Type B pancreatic cell (in vitro differentiated cells): ENCODE measurements around the gene ACOT11. TPM values are rescaled to one million over a fixed set of nuclear protein-coding genes. Genes with fewer than 3 reads are reported as not detected.

ENCODE experiments used
- DNase-seq: peaks from one replicate; pipeline ENCODE4 v3.0.0; 2021; ENCODE audit warnings: mixed read lengths; ENCODE audit not compliant: unreplicated experiment; ENCODE audit errors: extremely low spot score
- H3K27ac Mint-ChIP-seq: 2 replicates; pipeline ENCODE4 v1.8.0; 2021; ENCODE audit warnings: mild to moderate bottlenecking, mixed read lengths
- H3K27me3 Mint-ChIP-seq: 2 replicates; pipeline ENCODE4 v1.8.0; 2021; ENCODE audit warnings: mixed read lengths
- H3K36me3 Mint-ChIP-seq: 2 replicates; pipeline ENCODE4 v1.8.0; 2021; ENCODE audit warnings: mixed read lengths
- H3K4me1 Mint-ChIP-seq: one replicate; pipeline ENCODE4 v1.8.0; 2021; ENCODE audit warnings: mixed read lengths; ENCODE audit not compliant: unreplicated experiment
- H3K4me3 Mint-ChIP-seq: 2 replicates; pipeline ENCODE4 v1.8.0; 2021; ENCODE audit warnings: mild to moderate bottlenecking, mixed read lengths
- H3K9me3 Mint-ChIP-seq: 2 replicates; pipeline ENCODE4 v1.8.0; 2021; ENCODE audit warnings: mixed read lengths
- total RNA-seq: library from RNA; stranded (reverse); gene quantifications from 2 replicates; pipeline ENCODE4 v1.2.1, GENCODE V29; 2021; ENCODE audit warnings: low replicate concordance
- TF ChIP-seq, protein P1 (sequence below): fragments of 200-600 bp; sonication (generic); conservative IDR thresholded peaks from 2 replicates; pipeline ENCODE4 v1.5.0; 2021; ENCODE audit warnings: antibody characterized with exemption, mild to moderate bottlenecking

Gene ACOT11
- total RNA-seq, 1 donor from 2014 or later: 5.2 TPM

DNA sequence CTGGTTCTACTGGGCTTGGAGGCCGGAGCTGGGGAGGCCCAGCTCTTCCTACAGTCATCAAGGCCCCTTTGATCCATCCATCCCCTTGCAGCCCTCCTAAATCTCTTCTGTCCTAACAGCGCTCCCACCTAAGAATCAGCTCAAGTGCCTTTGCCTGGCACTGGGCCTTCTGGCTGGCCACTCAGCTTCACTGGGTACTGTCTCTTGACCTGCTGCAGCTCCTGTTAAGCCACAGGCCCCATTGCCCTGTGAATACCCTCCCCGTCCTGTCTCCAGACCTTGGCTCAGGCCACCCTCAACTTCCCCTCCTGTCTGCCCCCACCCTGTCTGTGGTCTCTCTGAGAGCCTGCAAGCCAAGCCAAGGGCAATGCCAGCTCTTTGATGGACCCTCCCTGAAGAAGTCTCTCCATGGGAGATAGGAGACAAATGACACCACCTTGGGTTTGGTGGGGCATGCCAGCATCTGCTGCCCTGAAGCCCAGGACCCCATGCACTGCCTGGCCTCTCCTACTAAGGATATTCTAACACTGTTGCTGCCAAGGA is 48.0 kb downstream of the ACOT11 start:
- H3K4me3 Mint-ChIP-seq: no peak overlapping the region
- H3K27ac Mint-ChIP-seq: no peak overlapping the region
- no peaks in the 10 kb centered on the region for H3K36me3 Mint-ChIP-seq
- no peak for DNase-seq
- H3K4me1 Mint-ChIP-seq: no peaks in the 10 kb centered on the region
- H3K9me3 Mint-ChIP-seq: no peaks in the 10 kb centered on the region
- H3K27me3 Mint-ChIP-seq: no peaks in the 10 kb centered on the region
- TF ChIP-seq, protein P1, sequence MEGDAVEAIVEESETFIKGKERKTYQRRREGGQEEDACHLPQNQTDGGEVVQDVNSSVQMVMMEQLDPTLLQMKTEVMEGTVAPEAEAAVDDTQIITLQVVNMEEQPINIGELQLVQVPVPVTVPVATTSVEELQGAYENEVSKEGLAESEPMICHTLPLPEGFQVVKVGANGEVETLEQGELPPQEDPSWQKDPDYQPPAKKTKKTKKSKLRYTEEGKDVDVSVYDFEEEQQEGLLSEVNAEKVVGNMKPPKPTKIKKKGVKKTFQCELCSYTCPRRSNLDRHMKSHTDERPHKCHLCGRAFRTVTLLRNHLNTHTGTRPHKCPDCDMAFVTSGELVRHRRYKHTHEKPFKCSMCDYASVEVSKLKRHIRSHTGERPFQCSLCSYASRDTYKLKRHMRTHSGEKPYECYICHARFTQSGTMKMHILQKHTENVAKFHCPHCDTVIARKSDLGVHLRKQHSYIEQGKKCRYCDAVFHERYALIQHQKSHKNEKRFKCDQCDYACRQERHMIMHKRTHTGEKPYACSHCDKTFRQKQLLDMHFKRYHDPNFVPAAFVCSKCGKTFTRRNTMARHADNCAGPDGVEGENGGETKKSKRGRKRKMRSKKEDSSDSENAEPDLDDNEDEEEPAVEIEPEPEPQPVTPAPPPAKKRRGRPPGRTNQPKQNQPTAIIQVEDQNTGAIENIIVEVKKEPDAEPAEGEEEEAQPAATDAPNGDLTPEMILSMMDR: no peak

DNA sequence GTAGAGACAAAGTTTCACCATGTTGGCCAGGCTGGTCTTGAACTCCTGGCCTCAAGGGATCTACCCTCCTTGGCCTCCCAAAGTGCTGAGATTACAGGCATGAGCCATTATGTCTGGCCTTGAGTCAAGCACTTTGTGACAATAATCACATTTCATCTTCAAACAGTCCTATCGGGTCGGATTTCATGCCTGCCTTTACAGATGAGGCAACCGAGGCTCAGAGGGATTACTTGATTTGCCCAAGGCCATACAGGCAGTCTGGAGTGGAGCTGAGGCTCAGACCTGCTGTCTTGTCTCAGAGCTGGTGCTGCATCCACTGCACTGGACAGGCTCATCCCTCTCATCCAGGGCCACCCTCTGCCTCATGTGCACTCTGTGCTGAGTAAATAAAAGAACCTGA is 48.7 kb downstream of the ACOT11 start:
- no peak for DNase-seq
- Mint-ChIP-seq H3K4me1 (no peaks in the 10 kb centered on the region), H3K4me3 (no peak overlapping the region), H3K9me3 (no peaks in the 10 kb centered on the region), H3K36me3 (no peaks in the 10 kb centered on the region), H3K27me3 (no peaks in the 10 kb centered on the region), H3K27ac (no peak overlapping the region)
- TF ChIP-seq, protein P1: no peak

DNA sequence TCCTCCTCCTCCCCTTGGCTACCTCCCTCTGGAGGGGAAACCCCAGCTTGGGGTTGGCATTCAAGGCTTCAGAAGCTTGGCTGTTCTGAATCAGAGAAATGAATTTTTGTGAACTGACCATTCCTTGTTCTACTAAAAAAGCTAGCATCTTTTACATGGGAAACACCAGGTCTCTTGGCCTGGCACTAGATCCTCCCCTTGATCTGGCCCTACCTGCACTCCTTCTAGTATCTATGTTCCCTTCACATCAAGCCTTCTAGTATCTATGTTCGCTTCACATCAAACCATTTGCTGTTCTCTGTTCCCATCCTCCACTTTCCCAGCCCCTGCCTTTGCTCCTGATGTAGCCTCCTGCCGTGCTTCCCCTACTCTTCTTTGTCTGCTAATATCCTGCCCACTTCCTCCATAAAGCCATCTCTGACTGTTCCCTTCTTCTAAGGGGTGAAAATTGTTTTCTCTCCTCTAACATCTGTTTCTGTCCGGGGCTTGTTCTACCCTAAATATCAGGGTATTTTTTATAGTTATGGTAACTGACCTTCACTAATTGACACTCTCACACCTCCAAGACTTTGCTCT is 49.5 kb downstream of the ACOT11 start:
- Mint-ChIP-seq H3K36me3 (no peaks in the 10 kb centered on the region), H3K4me3 (no peak overlapping the region), H3K9me3 (no peaks in the 10 kb centered on the region), H3K4me1 (no peaks in the 10 kb centered on the region), H3K27ac (no peak overlapping the region), H3K27me3 (no peaks in the 10 kb centered on the region)
- DNase-seq: no peak
- TF ChIP-seq, protein P1: no peak

DNA sequence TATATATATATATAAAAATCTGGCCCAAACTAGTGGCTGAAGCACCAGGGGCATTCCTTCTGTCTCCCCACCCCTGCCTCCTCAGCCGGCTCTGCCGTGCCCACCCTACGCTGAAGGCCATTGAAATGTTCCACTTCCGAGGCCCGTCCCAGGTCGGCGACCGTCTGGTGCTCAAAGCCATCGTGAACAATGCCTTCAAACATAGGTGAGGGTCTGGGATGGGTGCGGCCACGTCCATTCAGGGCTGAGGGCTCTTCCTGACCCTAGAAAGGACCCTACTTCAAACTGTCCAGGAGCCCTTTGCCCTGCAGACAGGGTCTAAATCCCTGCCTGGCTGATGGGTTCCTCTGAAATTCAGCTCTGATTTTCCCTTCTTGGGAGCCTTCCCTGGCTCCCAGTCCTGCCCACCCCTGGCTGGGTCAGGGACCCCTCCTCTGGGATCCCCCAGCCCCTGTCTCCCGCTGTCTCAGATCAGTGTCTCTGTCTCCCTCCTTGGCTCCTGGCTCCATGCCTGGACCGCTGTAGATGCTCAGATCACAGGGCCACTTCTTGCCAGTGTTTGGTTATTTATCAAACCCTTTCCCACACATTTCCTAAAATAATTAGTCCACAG is 51.3 kb downstream of the ACOT11 start:
- Mint-ChIP-seq H3K9me3 (no peaks in the 10 kb centered on the region), H3K36me3 (no peaks in the 10 kb centered on the region), H3K4me1 (no peaks in the 10 kb centered on the region), H3K4me3 (no peak overlapping the region), H3K27ac (no peak overlapping the region), H3K27me3 (no peaks in the 10 kb centered on the region)
- TF ChIP-seq, protein P1: no peak
- no peak for DNase-seq

DNA sequence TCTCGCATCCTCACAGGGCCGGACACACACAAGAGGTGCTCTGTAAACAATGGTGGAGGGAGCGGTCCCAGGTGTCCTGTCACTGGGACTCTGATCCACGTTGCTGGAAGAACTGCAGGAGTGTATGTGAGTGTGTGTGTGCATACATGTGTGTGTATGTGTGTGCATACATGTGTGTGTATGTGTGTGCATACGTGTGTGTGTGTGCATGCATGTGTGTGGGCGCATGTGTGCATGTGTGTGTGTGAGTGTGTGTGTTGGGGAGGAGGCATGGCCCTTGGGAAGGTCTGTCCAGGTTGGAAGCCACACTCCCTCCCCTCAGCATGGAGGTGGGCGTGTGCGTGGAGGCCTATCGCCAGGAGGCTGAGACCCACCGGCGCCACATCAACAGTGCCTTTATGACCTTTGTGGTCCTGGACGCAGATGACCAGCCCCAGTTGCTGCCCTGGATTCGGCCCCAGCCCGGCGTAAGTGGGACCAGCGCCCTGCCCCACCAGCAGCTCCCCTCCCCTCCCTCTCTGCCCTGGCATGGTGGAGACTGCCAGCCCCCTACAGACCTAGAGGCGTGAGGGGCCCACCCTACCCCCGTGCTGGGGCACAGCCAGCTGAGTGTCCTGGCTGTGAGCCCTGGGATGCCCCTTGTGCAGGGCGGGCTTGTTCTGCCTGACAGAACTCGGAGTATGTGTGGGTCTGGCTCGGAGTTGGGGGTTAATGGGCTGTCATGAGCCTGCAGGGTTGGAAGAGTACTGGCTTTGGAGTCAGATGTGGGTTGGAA is 53.1 kb downstream of the ACOT11 start:
- no peaks in the 10 kb centered on the region for H3K27me3 Mint-ChIP-seq
- no peak overlapping the region for H3K27ac Mint-ChIP-seq
- no peaks in the 10 kb centered on the region for H3K9me3 Mint-ChIP-seq
- H3K4me3 Mint-ChIP-seq: no peak overlapping the region
- no peaks in the 10 kb centered on the region for H3K4me1 Mint-ChIP-seq
- TF ChIP-seq, protein P1: no peak
- H3K36me3 Mint-ChIP-seq: no peaks in the 10 kb centered on the region
- DNase-seq: no peak
